Neural progenitor cell (in vitro differentiated cells): ENCODE measurements around the gene MAML3. TPM values are rescaled to one million over a fixed set of nuclear protein-coding genes. Genes with fewer than 3 reads are reported as not detected.

Source experiments
- DNase-seq: peaks from one replicate; pipeline ENCODE4 v3.0.0-alpha.2; 2016; ENCODE audit warnings: low spot score
- H2AFZ ChIP-seq: fragments of 200-600 bp; sonication (generic); replicated peaks from 2 replicates; pipeline ENCODE4 v1.6.1; 2016; ENCODE audit warnings: antibody characterized with exemption
- H3F3A ChIP-seq: fragments of 200-600 bp; sonication (generic); 2 replicates; pipeline ENCODE4 v1.6.1; 2016; ENCODE audit warnings: antibody characterized with exemption, low read depth
- H3K27ac ChIP-seq: fragments of 200-600 bp; sonication (generic); 2 replicates; pipeline ENCODE4 v1.5.1; 2016; ENCODE audit warnings: mild to moderate bottlenecking
- H3K27me3 ChIP-seq: fragments of 200-600 bp; sonication (generic); 2 replicates; pipeline ENCODE4 v1.6.1; 2016; ENCODE audit warnings: mild to moderate bottlenecking, moderate library complexity
- H3K36me3 ChIP-seq: fragments of 200-600 bp; sonication (generic); 2 replicates; pipeline ENCODE4 v1.5.1; 2016
- H3K4me1 ChIP-seq: fragments of 200-600 bp; sonication (generic); 2 replicates; pipeline ENCODE4 v1.6.1; 2016; ENCODE audit warnings: mixed run types
- H3K4me2 ChIP-seq: fragments of 200-600 bp; sonication (generic); 2 replicates; pipeline ENCODE4 v1.6.1; 2016
- H3K4me3 ChIP-seq: fragments of 200-600 bp; sonication (generic); 2 replicates; pipeline ENCODE4 v1.5.1; 2016
- H3K79me2 ChIP-seq: fragments of 200-600 bp; sonication (generic); 2 replicates; pipeline ENCODE4 v1.6.1; 2016; ENCODE audit warnings: low read depth
- H3K9ac ChIP-seq: fragments of 200-600 bp; sonication (generic); 2 replicates; pipeline ENCODE4 v1.6.1; 2016
- H3K9me3 ChIP-seq: fragments of 200-600 bp; sonication (generic); 2 replicates; pipeline ENCODE4 v1.5.1; 2016; ENCODE audit warnings: low read depth
- H4K20me1 ChIP-seq: fragments of 200-600 bp; sonication (generic); 2 replicates; pipeline ENCODE4 v1.6.1; 2016; ENCODE audit warnings: low read depth
- H3K27ac Mint-ChIP-seq: 3 replicates; pipeline ENCODE4 v1.8.0; 2021; ENCODE audit warnings: mixed read lengths
- H3K27me3 Mint-ChIP-seq: 2 replicates; pipeline ENCODE4 v1.8.0; 2022; ENCODE audit warnings: low read depth, mild to moderate bottlenecking, inconsistent platforms, moderate library complexity, mixed read lengths; ENCODE audit not compliant: insufficient read depth
- H3K36me3 Mint-ChIP-seq: 3 replicates; pipeline ENCODE4 v1.8.0; 2021; ENCODE audit warnings: mixed read lengths
- H3K4me1 Mint-ChIP-seq: 3 replicates; pipeline ENCODE4 v1.8.0; 2021; ENCODE audit warnings: mixed read lengths
- H3K4me3 Mint-ChIP-seq: 3 replicates; pipeline ENCODE4 v1.8.0; 2021; ENCODE audit warnings: mild to moderate bottlenecking, moderate library complexity, mixed read lengths
- H3K9me3 Mint-ChIP-seq: 3 replicates; pipeline ENCODE4 v1.8.0; 2020; ENCODE audit warnings: mixed read lengths
- EZH2 ChIP-seq: fragments of 200-600 bp; sonication (generic); IDR thresholded peaks from 2 replicates; pipeline ENCODE4 v1.6.1; 2017; ENCODE audit warnings: antibody characterized with exemption, mild to moderate bottlenecking, moderate library complexity
- EZH2phosphoT487 ChIP-seq: fragments of 200-600 bp; sonication (generic); IDR thresholded peaks from 2 replicates; pipeline ENCODE4 v1.6.1; 2017; ENCODE audit warnings: antibody characterized with exemption
- total RNA-seq: library from RNA; depleted of rRNA; stranded (reverse); fragments of >200 nt; gene quantifications from 2 replicates; pipeline ENCODE4 v1.2.3, GENCODE V29; 2015; ENCODE audit warnings: low replicate concordance
- TF ChIP-seq, protein P1 (sequence below): fragments of 200-600 bp; sonication (generic); IDR thresholded peaks from 2 replicates; pipeline ENCODE4 v1.5.1; 2017; ENCODE audit warnings: antibody characterized with exemption, mild to moderate bottlenecking

MAML3 gene
- total RNA-seq, 1 donor from 2014 or later = 14.4 TPM

DNA sequence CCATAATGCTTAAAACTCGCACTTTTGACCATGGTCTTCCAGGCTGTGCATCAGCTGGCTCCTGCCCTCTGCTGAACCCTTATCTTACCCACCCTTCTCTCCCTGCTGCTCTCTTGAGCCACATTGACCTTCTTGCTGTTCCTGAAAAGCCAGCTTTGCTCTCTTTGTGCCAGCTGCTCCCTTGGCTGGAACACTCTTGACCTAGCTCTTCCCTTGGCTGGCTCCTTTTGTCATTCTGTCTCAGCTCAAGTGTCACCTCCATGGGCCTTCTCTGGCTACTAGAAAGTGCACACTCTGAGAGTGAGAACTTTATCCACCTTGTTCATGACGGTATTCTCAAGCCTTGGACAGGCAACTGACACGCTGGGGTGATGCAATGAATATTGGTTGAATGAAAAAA is 376.2 kb downstream of the MAML3 start:
- H3F3A ChIP-seq = peaks cover 30% of the 10 kb centered on the region
- H2AFZ ChIP-seq = no peak overlapping the region
- H3K4me3 ChIP-seq = no peak overlapping the region
- H3K4me2 ChIP-seq = no peak overlapping the region
- peaks cover 33% of the 10 kb centered on the region for H3K4me1 ChIP-seq
- H3K36me3 ChIP-seq = no peaks in the 10 kb centered on the region
- Mint-ChIP-seq H3K9me3 (no peaks in the 10 kb centered on the region), H3K4me1 (peaks cover 59% of the 10 kb centered on the region), H3K27ac (no peak overlapping the region), H3K27me3 (peaks cover 4% of the 10 kb centered on the region), H3K4me3 (no peak overlapping the region), H3K36me3 (no peaks in the 10 kb centered on the region)
- H3K27ac ChIP-seq = no peak overlapping the region
- H3K9ac ChIP-seq = no peak overlapping the region
- DNase-seq = no peak
- peaks cover 5% of the 10 kb centered on the region for H4K20me1 ChIP-seq
- H3K9me3 ChIP-seq = no peaks in the 10 kb centered on the region
- no peaks in the 10 kb centered on the region for H3K79me2 ChIP-seq
- TF ChIP-seq EZH2 (no peak), EZH2phosphoT487 (no peak)
- TF ChIP-seq, protein P1, sequence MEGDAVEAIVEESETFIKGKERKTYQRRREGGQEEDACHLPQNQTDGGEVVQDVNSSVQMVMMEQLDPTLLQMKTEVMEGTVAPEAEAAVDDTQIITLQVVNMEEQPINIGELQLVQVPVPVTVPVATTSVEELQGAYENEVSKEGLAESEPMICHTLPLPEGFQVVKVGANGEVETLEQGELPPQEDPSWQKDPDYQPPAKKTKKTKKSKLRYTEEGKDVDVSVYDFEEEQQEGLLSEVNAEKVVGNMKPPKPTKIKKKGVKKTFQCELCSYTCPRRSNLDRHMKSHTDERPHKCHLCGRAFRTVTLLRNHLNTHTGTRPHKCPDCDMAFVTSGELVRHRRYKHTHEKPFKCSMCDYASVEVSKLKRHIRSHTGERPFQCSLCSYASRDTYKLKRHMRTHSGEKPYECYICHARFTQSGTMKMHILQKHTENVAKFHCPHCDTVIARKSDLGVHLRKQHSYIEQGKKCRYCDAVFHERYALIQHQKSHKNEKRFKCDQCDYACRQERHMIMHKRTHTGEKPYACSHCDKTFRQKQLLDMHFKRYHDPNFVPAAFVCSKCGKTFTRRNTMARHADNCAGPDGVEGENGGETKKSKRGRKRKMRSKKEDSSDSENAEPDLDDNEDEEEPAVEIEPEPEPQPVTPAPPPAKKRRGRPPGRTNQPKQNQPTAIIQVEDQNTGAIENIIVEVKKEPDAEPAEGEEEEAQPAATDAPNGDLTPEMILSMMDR = no peak
- H3K27me3 ChIP-seq = no peaks in the 10 kb centered on the region

DNA sequence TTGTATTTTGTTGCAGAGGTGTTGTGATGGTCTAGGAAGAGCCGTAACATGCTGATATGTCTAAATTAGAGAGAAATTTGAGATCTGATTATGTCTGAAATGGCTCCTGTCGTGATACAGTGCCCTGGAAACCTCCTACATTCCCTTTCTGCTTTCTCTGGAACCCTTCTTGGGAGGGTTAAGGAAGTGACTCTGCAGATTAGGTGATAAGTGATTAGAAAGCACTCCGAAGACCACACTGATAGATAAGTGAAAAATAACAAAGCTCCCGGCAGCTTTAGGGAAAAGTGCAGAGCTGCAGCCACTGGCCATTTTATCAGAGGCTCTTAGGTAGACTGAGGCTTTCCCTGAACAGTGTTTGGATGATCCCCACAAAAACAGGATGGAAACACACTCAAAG is 377.7 kb downstream of the MAML3 start:
- Histone ChIP-seq H3K36me3 (no peaks in the 10 kb centered on the region), H3F3A (peaks cover 26% of the 10 kb centered on the region), H3K9me3 (no peaks in the 10 kb centered on the region), H3K27me3 (no peaks in the 10 kb centered on the region), H2AFZ (no peak overlapping the region), H3K79me2 (no peaks in the 10 kb centered on the region), H3K4me3 (no peak overlapping the region), H3K27ac (no peak overlapping the region), H3K4me2 (peak overlapping the region; percentile 51), H3K4me1 (peaks cover 29% of the 10 kb centered on the region), H3K9ac (no peak overlapping the region), H4K20me1 (no peaks in the 10 kb centered on the region)
- H3K27me3 Mint-ChIP-seq = peaks cover 4% of the 10 kb centered on the region
- H3K4me3 Mint-ChIP-seq = no peak overlapping the region
- H3K9me3 Mint-ChIP-seq = no peaks in the 10 kb centered on the region
- peaks cover 53% of the 10 kb centered on the region for H3K4me1 Mint-ChIP-seq
- peak overlapping the region; percentile 54 for H3K27ac Mint-ChIP-seq
- TF ChIP-seq, protein P1 = no peak
- TF ChIP-seq EZH2 = no peak
- no peak for TF ChIP-seq EZH2phosphoT487
- H3K36me3 Mint-ChIP-seq = no peaks in the 10 kb centered on the region
- no peak for DNase-seq

DNA sequence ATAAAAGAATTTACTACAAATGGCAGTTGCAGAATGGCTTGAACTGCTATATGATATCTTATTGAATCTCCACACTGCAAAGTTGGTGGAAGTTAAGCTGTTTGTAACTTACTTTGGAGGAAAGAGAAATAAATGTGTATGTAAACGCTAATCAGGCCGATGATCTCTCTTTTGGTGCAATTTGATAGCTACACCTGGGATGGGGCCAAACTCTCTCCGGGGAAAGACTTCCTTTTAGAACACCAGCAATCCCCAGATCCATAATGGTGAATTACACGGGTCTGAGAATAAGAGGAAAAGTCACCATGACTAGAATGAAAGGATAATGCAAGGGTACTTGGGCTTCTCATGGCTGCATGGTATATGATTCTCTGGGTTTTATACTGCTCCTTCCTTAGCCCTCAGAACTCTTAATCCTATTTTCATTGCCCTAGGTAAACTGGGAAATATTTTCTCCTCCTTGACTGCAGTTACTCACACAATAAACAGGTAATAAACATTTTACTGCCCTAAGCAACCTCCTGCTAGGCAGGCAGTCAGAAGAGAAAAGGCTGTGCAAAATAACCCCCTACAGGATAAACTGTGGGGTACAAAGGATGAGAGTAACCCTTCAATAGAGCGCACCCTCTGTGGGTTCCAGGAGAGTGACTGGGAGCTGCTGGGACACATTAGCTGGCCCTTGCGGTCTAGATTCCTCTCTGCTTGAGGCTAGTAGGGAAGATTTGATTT is 379.1 kb downstream of the MAML3 start:
- Histone ChIP-seq H3F3A (peaks cover 39% of the 10 kb centered on the region), H3K4me1 (peaks cover 42% of the 10 kb centered on the region), H3K27me3 (no peaks in the 10 kb centered on the region), H3K36me3 (no peaks in the 10 kb centered on the region), H2AFZ (no peak overlapping the region), H3K9me3 (no peaks in the 10 kb centered on the region), H3K27ac (no peak overlapping the region), H3K4me2 (peak overlapping the region; percentile 51), H3K4me3 (no peak overlapping the region), H3K79me2 (no peaks in the 10 kb centered on the region), H3K9ac (no peak overlapping the region), H4K20me1 (no peaks in the 10 kb centered on the region)
- Mint-ChIP-seq H3K4me1 (peaks cover 63% of the 10 kb centered on the region), H3K27me3 (peaks cover 4% of the 10 kb centered on the region), H3K9me3 (no peaks in the 10 kb centered on the region), H3K27ac (no peak overlapping the region), H3K36me3 (no peaks in the 10 kb centered on the region), H3K4me3 (no peak overlapping the region)
- TF ChIP-seq EZH2phosphoT487 = no peak
- TF ChIP-seq, protein P1 = no peak
- no peak for TF ChIP-seq EZH2
- peak; percentile 29 for DNase-seq
